Hepatocyte (in vitro differentiated cells): ENCODE results near the gene EEF1AKMT4.

Experiments used
- EZH2 ChIP-seq: fragments of 200-600 bp; sonication (generic); IDR thresholded peaks from 2 replicates; pipeline ENCODE4 v1.6.1; 2016; ENCODE audit warnings: antibody characterized with exemption, mild to moderate bottlenecking, borderline replicate concordance
- EZH2phosphoT487 ChIP-seq: fragments of 200-600 bp; sonication (generic); IDR thresholded peaks from one replicate; pipeline ENCODE4 v1.6.1; 2018; ENCODE audit warnings: antibody characterized with exemption, mild to moderate bottlenecking, low read depth, moderate library complexity; ENCODE audit not compliant: unreplicated experiment, severe bottlenecking
- TF ChIP-seq, protein P1 (sequence below): fragments of 200-600 bp; sonication (generic); IDR thresholded peaks from 2 replicates; pipeline ENCODE4 v1.5.1; 2016; ENCODE audit warnings: antibody characterized with exemption, mild to moderate bottlenecking; ENCODE audit not compliant: poor library complexity

DNA sequence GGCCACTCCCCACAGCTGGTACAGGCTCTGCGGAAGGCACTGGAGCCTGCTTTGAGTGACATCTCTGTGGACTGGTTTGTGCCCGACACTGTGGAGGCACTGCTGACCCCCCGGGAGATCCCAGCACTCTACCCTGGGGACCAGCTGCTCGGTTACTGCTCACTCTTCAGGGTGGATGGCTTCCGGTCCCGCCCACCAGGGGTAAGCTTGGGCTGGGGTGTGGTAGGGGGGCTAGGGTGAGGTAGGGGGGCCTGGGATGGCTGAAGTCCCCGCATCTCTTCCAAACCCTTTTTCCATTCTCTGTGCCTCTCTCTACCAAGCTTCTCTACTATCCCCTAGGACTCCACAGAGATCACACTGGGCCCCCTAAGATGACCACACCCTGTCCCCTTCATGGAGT lies 12.3 kb upstream of the EEF1AKMT4 start:
- TF ChIP-seq, protein P1, sequence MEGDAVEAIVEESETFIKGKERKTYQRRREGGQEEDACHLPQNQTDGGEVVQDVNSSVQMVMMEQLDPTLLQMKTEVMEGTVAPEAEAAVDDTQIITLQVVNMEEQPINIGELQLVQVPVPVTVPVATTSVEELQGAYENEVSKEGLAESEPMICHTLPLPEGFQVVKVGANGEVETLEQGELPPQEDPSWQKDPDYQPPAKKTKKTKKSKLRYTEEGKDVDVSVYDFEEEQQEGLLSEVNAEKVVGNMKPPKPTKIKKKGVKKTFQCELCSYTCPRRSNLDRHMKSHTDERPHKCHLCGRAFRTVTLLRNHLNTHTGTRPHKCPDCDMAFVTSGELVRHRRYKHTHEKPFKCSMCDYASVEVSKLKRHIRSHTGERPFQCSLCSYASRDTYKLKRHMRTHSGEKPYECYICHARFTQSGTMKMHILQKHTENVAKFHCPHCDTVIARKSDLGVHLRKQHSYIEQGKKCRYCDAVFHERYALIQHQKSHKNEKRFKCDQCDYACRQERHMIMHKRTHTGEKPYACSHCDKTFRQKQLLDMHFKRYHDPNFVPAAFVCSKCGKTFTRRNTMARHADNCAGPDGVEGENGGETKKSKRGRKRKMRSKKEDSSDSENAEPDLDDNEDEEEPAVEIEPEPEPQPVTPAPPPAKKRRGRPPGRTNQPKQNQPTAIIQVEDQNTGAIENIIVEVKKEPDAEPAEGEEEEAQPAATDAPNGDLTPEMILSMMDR = no peak
- no peak for TF ChIP-seq EZH2phosphoT487
- no peak for TF ChIP-seq EZH2
